Neural cell (in vitro differentiated cells): Measurements from ENCODE around the gene ARHGAP42.

ENCODE experiments used
- EZH2 ChIP-seq: fragments of 200-600, 300-800 bp; shearing (Covaris generic), sonication (generic); IDR thresholded peaks from 2 replicates; pipeline ENCODE4 v1.6.1; 2014; ENCODE audit warnings: antibody characterized with exemption, low read length, borderline replicate concordance, mild to moderate bottlenecking; ENCODE audit not compliant: insufficient read depth, poor library complexity, severe bottlenecking
- SMC3 ChIP-seq: fragments of 450-650 bp; conservative IDR thresholded peaks from 2 replicates; pipeline ENCODE4 v1.6.1; 2014; ENCODE audit warnings: antibody characterized with exemption, mild to moderate bottlenecking, moderate library complexity; ENCODE audit not compliant: poor library complexity
- TF ChIP-seq, protein P1 (sequence below): IDR thresholded peaks from 2 replicates; pipeline ENCODE4 v1.6.1; 2012; ENCODE audit warnings: borderline replicate concordance
- TF ChIP-seq, protein P2 (sequence below): fragments of 450-650 bp; IDR thresholded peaks from 2 replicates; pipeline ENCODE4 v1.5.1; 2014; ENCODE audit warnings: antibody characterized with exemption, mild to moderate bottlenecking, moderate library complexity; ENCODE audit not compliant: poor library complexity, severe bottlenecking

DNA sequence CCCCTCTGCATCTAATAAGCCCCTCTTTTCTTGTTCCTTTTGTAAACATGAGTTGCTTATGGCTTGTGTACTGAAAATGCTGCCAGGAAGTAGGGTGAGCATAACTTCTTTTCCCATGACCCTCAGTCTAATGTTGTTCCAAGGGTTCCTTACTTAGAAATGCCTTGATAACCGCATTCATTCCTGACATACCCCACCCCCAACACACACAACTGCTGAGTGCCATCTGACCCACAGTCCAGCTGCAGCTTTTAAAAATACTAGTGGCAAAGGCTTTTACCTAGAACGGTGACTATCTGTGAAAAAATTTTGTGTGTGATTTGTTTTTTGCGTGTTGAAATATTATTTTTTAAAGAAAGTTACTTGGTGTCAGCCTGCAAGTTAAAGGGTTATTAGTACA, 52.6 kb downstream of the ARHGAP42 start:
- TF ChIP-seq EZH2 (no peak), SMC3 (no peak)
- TF ChIP-seq, protein P1, sequence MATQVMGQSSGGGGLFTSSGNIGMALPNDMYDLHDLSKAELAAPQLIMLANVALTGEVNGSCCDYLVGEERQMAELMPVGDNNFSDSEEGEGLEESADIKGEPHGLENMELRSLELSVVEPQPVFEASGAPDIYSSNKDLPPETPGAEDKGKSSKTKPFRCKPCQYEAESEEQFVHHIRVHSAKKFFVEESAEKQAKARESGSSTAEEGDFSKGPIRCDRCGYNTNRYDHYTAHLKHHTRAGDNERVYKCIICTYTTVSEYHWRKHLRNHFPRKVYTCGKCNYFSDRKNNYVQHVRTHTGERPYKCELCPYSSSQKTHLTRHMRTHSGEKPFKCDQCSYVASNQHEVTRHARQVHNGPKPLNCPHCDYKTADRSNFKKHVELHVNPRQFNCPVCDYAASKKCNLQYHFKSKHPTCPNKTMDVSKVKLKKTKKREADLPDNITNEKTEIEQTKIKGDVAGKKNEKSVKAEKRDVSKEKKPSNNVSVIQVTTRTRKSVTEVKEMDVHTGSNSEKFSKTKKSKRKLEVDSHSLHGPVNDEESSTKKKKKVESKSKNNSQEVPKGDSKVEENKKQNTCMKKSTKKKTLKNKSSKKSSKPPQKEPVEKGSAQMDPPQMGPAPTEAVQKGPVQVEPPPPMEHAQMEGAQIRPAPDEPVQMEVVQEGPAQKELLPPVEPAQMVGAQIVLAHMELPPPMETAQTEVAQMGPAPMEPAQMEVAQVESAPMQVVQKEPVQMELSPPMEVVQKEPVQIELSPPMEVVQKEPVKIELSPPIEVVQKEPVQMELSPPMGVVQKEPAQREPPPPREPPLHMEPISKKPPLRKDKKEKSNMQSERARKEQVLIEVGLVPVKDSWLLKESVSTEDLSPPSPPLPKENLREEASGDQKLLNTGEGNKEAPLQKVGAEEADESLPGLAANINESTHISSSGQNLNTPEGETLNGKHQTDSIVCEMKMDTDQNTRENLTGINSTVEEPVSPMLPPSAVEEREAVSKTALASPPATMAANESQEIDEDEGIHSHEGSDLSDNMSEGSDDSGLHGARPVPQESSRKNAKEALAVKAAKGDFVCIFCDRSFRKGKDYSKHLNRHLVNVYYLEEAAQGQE: no peak
- TF ChIP-seq, protein P2, sequence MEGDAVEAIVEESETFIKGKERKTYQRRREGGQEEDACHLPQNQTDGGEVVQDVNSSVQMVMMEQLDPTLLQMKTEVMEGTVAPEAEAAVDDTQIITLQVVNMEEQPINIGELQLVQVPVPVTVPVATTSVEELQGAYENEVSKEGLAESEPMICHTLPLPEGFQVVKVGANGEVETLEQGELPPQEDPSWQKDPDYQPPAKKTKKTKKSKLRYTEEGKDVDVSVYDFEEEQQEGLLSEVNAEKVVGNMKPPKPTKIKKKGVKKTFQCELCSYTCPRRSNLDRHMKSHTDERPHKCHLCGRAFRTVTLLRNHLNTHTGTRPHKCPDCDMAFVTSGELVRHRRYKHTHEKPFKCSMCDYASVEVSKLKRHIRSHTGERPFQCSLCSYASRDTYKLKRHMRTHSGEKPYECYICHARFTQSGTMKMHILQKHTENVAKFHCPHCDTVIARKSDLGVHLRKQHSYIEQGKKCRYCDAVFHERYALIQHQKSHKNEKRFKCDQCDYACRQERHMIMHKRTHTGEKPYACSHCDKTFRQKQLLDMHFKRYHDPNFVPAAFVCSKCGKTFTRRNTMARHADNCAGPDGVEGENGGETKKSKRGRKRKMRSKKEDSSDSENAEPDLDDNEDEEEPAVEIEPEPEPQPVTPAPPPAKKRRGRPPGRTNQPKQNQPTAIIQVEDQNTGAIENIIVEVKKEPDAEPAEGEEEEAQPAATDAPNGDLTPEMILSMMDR: no peak
